ENCODE measurements around the gene TMTC1. TPM values are rescaled to one million over a fixed set of nuclear protein-coding genes. Genes with fewer than 3 reads are reported as not detected.

TMTC1 gene
- total RNA-seq, 2 experiments from 2014 or later, result not detected

DNA sequence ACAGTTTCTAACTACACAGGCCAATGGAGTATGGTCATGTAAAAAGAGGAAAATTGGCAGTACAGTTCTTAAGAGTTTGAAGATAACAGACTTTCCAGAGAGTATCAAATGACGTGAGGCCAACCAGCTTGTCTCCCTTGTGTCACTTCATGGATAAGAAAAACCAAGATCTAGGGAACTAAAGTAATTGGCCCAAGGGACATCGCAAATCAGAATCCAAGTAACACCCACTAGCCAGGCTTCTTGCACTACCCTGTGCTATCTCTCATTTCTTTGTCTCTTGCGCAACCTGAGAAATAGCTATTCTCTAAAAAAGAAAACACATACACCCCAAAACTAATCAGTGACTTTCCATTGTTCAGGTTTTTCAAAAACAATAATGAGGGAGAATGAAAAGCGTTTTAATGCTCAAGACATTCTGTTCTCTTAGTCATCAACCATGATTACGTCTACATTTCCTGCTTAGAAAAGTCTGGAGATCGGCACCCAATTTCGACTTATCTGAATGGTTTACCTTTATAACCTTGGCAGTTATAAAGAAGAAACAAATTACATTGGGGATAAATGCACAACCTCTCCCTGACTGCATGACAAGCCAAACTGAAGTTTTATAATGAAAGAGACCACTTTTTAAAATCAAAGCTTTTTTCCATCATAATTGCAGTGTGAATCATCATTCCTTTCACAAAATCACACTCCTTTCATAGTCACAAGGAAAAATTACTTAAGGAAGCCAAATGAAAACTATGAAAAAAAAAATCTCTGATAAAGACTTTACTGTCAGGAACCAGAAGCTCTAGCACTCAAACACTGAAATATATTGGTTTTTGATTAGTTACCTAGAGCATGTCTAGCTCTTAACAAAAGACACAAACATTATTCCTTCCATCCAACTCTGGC lies 42.1 kb downstream of the TMTC1 start:
- no peaks in the 10 kb centered on the region for H3K36me3 ChIP-seq (ENCODE audit: insufficient read depth, low read length)
- ATAC-seq (ENCODE audit: poor library complexity) (no peak), DNase-seq (no peak)
- no peaks in the 10 kb centered on the region for H3K27me3 ChIP-seq (ENCODE audit: control insufficient read depth in 1 of 2, insufficient read depth in 2 of 2, low read length in 2 of 2)
- H3K4me3 ChIP-seq (ENCODE audit: low read length), result no peak overlapping the region
- TF ChIP-seq, protein P1, sequence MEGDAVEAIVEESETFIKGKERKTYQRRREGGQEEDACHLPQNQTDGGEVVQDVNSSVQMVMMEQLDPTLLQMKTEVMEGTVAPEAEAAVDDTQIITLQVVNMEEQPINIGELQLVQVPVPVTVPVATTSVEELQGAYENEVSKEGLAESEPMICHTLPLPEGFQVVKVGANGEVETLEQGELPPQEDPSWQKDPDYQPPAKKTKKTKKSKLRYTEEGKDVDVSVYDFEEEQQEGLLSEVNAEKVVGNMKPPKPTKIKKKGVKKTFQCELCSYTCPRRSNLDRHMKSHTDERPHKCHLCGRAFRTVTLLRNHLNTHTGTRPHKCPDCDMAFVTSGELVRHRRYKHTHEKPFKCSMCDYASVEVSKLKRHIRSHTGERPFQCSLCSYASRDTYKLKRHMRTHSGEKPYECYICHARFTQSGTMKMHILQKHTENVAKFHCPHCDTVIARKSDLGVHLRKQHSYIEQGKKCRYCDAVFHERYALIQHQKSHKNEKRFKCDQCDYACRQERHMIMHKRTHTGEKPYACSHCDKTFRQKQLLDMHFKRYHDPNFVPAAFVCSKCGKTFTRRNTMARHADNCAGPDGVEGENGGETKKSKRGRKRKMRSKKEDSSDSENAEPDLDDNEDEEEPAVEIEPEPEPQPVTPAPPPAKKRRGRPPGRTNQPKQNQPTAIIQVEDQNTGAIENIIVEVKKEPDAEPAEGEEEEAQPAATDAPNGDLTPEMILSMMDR (IDR thresholded peaks at IDR 0.05), result no peak
- no peak overlapping the region for H3K27ac Mint-ChIP-seq
- H3K9me3 Mint-ChIP-seq, result no peaks in the 10 kb centered on the region
- H3K4me3 Mint-ChIP-seq, result no peak overlapping the region
- H3K27ac ChIP-seq (ENCODE audit: low read depth in 1 of 2, low read length in 2 of 2), result no peak overlapping the region
- H3K27me3 Mint-ChIP-seq, result peaks cover 5% of the 10 kb centered on the region
- ChIA-PET POLR2A (no interaction called here), CTCF (no interaction called here)
- H3K36me3 Mint-ChIP-seq (ENCODE audit: low read depth), result no peaks in the 10 kb centered on the region
- intact Hi-C loops (cut with DNase I, micrococcal nuclease), result no loop called here
- no peaks in the 10 kb centered on the region for H3K4me1 Mint-ChIP-seq (ENCODE audit: low read depth)
- H3K9me3 ChIP-seq (ENCODE audit: control insufficient read depth in 1 of 2, insufficient read depth in 1 of 2, low read length in 2 of 2), result peaks cover 0 to 5% of the 10 kb centered on the region in 2 experiments
- H3K4me1 ChIP-seq (ENCODE audit: insufficient read depth, low read length), result no peaks in the 10 kb centered on the region

DNA sequence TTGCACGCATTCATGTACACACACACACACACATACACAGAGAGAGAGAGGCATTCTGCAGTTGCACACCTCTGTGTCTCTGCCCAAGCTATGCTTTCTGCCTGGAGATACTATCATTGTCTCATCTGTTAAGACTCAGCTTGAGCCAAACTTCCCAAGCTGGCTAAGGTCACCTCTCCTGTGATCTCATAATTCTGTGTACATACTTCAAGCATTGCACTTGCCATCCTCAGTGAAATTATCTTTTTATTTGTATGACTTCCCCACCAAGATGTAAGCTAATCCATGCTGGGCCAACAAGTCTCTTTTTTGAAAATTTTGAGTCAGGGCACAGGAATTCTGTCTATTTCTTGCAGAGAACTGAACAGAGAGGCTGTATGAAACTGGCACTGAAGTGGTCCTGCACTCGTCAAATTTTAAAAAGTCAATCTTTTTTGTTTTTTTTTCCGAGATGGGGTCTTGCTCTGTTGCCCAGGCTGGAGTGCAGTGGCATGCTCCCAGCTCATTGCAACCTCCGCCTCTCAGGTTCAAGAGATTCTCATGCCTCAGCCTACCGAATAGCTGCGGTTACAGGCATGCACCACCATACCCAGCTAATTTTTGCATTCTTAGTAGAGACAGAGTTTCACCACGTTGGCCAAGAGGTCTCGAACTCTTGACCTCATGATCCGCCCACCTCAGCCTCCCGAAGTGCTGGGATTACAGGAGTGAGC lies 44.3 kb downstream of the TMTC1 start:
- intact Hi-C loops (cut with DNase I, micrococcal nuclease), result no loop called here
- Mint-ChIP-seq H3K9me3 (no peaks in the 10 kb centered on the region), H3K27ac (no peak overlapping the region), H3K27me3 (peaks cover 5% of the 10 kb centered on the region), H3K4me1 (ENCODE audit: low read depth) (no peaks in the 10 kb centered on the region), H3K36me3 (ENCODE audit: low read depth) (no peaks in the 10 kb centered on the region), H3K4me3 (no peak overlapping the region)
- H3K27me3 ChIP-seq (ENCODE audit: control insufficient read depth in 1 of 2, insufficient read depth in 2 of 2, low read length in 2 of 2), result no peaks in the 10 kb centered on the region
- no peak overlapping the region for H3K4me3 ChIP-seq (ENCODE audit: low read length)
- ATAC-seq (ENCODE audit: poor library complexity) (no peak), DNase-seq (no peak)
- H3K27ac ChIP-seq (ENCODE audit: low read depth in 1 of 2, low read length in 2 of 2), result no peak overlapping the region
- ChIA-PET POLR2A (no interaction called here), CTCF (no interaction called here)
- TF ChIP-seq, protein P1 (IDR thresholded peaks at IDR 0.05), result no peak
- H3K4me1 ChIP-seq (ENCODE audit: insufficient read depth, low read length), result no peaks in the 10 kb centered on the region
- no peaks in the 10 kb centered on the region for H3K36me3 ChIP-seq (ENCODE audit: insufficient read depth, low read length)
- peaks cover 0 to 5% of the 10 kb centered on the region in 2 experiments for H3K9me3 ChIP-seq (ENCODE audit: control insufficient read depth in 1 of 2, insufficient read depth in 1 of 2, low read length in 2 of 2)

DNA sequence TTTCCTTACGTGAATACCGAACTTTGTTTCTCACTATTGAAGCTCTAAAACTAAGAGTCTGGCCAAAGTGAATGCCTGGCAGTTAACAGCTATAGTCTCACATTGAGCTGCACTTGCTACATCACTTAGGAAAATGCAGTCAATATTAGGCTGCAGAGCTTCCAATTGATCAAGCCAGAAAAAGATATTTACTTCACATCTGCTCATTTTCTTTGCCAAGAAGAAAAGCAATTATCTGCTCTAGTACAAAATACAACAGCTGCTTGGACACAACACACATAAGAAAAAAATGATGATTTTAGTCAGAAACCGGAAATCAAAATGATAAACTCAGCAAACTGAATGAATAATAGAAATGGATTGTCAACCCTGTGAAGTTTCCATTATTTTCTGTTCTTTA lies 45.4 kb downstream of the TMTC1 start:
- ChIA-PET POLR2A (no interaction called here), CTCF (no interaction called here)
- Histone ChIP-seq H3K36me3 (ENCODE audit: insufficient read depth, low read length) (no peaks in the 10 kb centered on the region), H3K27ac (ENCODE audit: low read depth in 1 of 2, low read length in 2 of 2) (no peak overlapping the region), H3K9me3 (ENCODE audit: control insufficient read depth in 1 of 2, insufficient read depth in 1 of 2, low read length in 2 of 2) (peaks cover 0 to 5% of the 10 kb centered on the region in 2 experiments), H3K27me3 (ENCODE audit: control insufficient read depth in 1 of 2, insufficient read depth in 2 of 2, low read length in 2 of 2) (no peaks in the 10 kb centered on the region), H3K4me3 (ENCODE audit: low read length) (no peak overlapping the region), H3K4me1 (ENCODE audit: insufficient read depth, low read length) (no peaks in the 10 kb centered on the region)
- DNase-seq, result no peak
- H3K36me3 Mint-ChIP-seq (ENCODE audit: low read depth), result no peaks in the 10 kb centered on the region
- no peak overlapping the region for H3K4me3 Mint-ChIP-seq
- no peaks in the 10 kb centered on the region for H3K4me1 Mint-ChIP-seq (ENCODE audit: low read depth)
- TF ChIP-seq, protein P1 (IDR thresholded peaks at IDR 0.05), result no peak
- H3K9me3 Mint-ChIP-seq, result no peaks in the 10 kb centered on the region
- no peak for ATAC-seq (ENCODE audit: poor library complexity)
- H3K27ac Mint-ChIP-seq, result no peak overlapping the region
- H3K27me3 Mint-ChIP-seq, result no peaks in the 10 kb centered on the region
- intact Hi-C loops (cut with DNase I, micrococcal nuclease), result no loop called here

All from CD4-positive, alpha-beta T cell (primary cell).